Osteoblast (primary cell): ENCODE measurements around the gene CTU2. TPM values are rescaled to one million over a fixed set of nuclear protein-coding genes. Genes with fewer than 3 reads are reported as not detected.
A peak's percentile ranks its signal among the peaks of the same experiment; 100 is the strongest.

ENCODE experiments used
- DNase-seq: peaks from one replicate; pipeline ENCODE4 v3.0.0; 2011; ENCODE audit warnings: low spot score, mixed read lengths; ENCODE audit not compliant: insufficient read length; ENCODE audit errors: missing footprints
- H2AFZ ChIP-seq: 2 replicates; pipeline ENCODE4 v1.6.0; 2011; ENCODE audit warnings: mild to moderate bottlenecking, low read length
- H3K27ac ChIP-seq: 2 replicates; pipeline ENCODE4 v1.5.1; 2011; ENCODE audit warnings: mild to moderate bottlenecking, low read depth, low read length, moderate library complexity
- H3K27me3 ChIP-seq: 2 replicates; pipeline ENCODE4 v1.6.0; 2012; ENCODE audit warnings: mild to moderate bottlenecking, control low read depth, inconsistent platforms, low read length, moderate library complexity; ENCODE audit not compliant: insufficient read depth
- H3K36me3 ChIP-seq: 2 replicates; pipeline ENCODE4 v1.5.1; 2011; ENCODE audit warnings: mild to moderate bottlenecking, low read length, control low read depth, moderate library complexity; ENCODE audit not compliant: insufficient read depth
- H3K4me1 ChIP-seq: 2 replicates; pipeline ENCODE4 v1.5.1; 2011; ENCODE audit warnings: mild to moderate bottlenecking, low read length, control low read depth, moderate library complexity; ENCODE audit not compliant: insufficient read depth
- H3K4me2 ChIP-seq: 2 replicates; pipeline ENCODE4 v1.6.0; 2011; ENCODE audit warnings: mild to moderate bottlenecking, low read length; ENCODE audit not compliant: insufficient read depth
- H3K4me3 ChIP-seq: fragments of 200-600 bp; sonication (generic); 3 replicates; pipeline ENCODE4 v1.5.1; 2012; ENCODE audit warnings: mild to moderate bottlenecking, low read length, inconsistent platforms; ENCODE audit not compliant: insufficient read depth
- H3K79me2 ChIP-seq: 2 replicates; pipeline ENCODE4 v1.6.0; 2012; ENCODE audit warnings: mild to moderate bottlenecking, low read length, control low read depth, inconsistent platforms; ENCODE audit not compliant: insufficient read depth
- H3K9me3 ChIP-seq: 2 replicates; pipeline ENCODE4 v1.5.1; 2011; ENCODE audit warnings: low read depth, low read length, control low read depth
- H4K20me1 ChIP-seq: 2 replicates; pipeline ENCODE4 v1.6.0; 2012; ENCODE audit warnings: mild to moderate bottlenecking, low read length, control low read depth; ENCODE audit not compliant: insufficient read depth
- total RNA-seq: library from RNA; depleted of rRNA; stranded (reverse); fragments of >200 nt; gene quantifications from 2 replicates; pipeline ENCODE4 v1.2.3, GENCODE V29; 2012
- TF ChIP-seq, protein P1 (sequence below): IDR thresholded peaks from 2 replicates; pipeline ENCODE4 v1.5.1; 2011; ENCODE audit warnings: mild to moderate bottlenecking, low read depth, low read length, moderate library complexity; ENCODE audit errors: extremely low read depth

The CTU2 gene
- total RNA-seq, 1 donor = 14.8 TPM

DNA sequence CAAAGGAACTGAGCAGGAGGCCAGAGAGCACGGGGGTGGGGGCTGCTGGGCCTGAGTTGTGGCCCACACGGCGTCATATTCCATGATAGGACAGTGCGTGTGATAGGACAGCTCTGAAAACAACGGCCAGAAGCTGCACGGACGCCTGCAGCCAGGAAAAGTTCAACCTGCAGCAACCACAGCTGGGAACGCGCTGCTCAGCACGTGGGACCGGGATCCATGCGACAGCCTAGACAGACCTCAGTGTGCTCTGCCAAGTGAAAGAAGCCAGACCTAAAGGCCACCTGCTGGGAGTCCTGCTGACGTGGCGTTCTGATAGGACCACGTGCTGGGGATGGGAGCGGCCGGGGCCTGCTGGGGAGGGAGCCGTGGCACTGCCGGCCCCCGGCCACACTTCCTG, 21.6 kb downstream of the CTU2 start:
- Histone ChIP-seq H3K4me1 (no peaks in the 10 kb centered on the region), H3K36me3 (peaks cover 60% of the 10 kb centered on the region), H2AFZ (no peak overlapping the region), H4K20me1 (peaks cover 12% of the 10 kb centered on the region), H3K79me2 (peaks cover 20% of the 10 kb centered on the region), H3K4me2 (no peak overlapping the region), H3K9me3 (no peaks in the 10 kb centered on the region), H3K27me3 (no peaks in the 10 kb centered on the region), H3K27ac (no peak overlapping the region), H3K4me3 (no peak overlapping the region)
- no peak for DNase-seq
- TF ChIP-seq, protein P1, sequence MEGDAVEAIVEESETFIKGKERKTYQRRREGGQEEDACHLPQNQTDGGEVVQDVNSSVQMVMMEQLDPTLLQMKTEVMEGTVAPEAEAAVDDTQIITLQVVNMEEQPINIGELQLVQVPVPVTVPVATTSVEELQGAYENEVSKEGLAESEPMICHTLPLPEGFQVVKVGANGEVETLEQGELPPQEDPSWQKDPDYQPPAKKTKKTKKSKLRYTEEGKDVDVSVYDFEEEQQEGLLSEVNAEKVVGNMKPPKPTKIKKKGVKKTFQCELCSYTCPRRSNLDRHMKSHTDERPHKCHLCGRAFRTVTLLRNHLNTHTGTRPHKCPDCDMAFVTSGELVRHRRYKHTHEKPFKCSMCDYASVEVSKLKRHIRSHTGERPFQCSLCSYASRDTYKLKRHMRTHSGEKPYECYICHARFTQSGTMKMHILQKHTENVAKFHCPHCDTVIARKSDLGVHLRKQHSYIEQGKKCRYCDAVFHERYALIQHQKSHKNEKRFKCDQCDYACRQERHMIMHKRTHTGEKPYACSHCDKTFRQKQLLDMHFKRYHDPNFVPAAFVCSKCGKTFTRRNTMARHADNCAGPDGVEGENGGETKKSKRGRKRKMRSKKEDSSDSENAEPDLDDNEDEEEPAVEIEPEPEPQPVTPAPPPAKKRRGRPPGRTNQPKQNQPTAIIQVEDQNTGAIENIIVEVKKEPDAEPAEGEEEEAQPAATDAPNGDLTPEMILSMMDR = no peak

DNA sequence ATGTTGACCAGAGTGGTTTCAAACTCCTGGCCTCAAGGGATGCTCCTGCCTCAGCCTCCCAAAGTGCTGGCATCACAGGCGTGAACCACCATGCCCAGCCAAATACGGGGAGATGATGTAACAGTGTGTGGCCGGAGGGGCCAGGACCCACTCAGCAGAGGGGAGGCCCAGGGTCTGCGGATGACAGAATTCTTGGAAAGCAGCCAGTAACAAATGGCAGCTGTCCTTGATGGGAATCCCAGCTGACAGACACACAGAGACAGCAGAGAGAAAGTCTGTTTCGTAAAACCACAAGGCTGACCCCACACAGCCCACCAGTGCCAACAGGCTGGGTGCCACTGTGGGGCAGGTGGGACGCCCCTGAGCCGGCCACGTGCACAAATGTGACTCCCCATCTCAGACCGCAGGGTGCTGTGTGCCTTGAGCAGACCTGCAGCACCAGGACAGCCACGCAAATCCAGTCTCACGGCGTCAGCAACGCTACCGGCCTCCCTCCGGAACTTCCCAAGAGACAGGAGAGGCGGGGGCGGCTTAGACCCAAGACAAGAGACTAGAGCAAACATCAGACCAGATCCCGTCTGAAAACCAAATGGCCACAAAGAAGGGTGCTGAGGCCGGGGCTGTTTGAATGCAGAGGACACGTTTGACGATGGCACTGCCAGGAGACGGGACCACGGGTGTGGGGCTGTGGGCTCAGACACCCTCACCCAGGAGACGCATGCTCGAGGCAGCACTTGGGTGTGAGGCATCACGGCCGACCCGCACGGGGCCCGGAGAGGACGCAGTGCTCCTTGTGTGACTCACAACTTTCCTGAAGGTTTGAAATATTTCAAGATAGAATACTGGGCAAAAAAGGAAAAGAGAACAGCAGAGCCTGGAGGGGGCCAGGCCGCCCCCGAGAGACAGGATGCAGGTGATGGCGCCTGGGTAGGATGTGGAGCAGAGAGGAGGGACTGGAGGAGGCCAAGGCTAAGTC, 24.6 kb downstream of the CTU2 start:
- Histone ChIP-seq H3K79me2 (peaks cover 20% of the 10 kb centered on the region), H3K36me3 (peaks cover 51% of the 10 kb centered on the region), H4K20me1 (peaks cover 22% of the 10 kb centered on the region), H3K9me3 (no peaks in the 10 kb centered on the region), H3K4me2 (no peak overlapping the region), H3K4me1 (no peaks in the 10 kb centered on the region), H3K27ac (no peak overlapping the region), H3K4me3 (no peak overlapping the region), H2AFZ (no peak overlapping the region), H3K27me3 (no peaks in the 10 kb centered on the region)
- TF ChIP-seq, protein P1 = no peak
- no peak for DNase-seq

DNA sequence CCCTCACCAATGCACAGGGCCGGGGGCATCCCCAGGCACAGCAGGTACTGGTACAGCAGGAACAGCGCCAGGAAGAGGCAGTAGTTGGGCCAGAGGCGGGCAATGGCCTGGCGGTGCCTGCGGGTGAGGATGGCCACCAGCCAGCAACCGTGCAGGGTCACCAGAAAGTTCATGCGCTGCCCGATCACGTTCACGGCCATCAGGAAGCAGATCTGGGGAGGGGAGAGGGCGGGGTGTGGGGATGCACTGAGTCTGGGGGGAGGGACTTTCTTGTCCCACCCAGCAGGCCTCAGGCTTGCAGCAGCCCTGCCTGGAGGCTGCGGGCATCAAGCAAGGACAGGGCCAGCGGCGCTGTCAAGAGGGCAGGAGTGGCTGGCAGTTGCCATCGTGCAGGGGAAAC, 25.4 kb downstream of the CTU2 start:
- TF ChIP-seq, protein P1 = no peak
- H3K79me2 ChIP-seq = peaks cover 16% of the 10 kb centered on the region
- H3K4me3 ChIP-seq = no peak overlapping the region
- peaks cover 27% of the 10 kb centered on the region for H4K20me1 ChIP-seq
- no peak overlapping the region for H2AFZ ChIP-seq
- H3K27me3 ChIP-seq = no peaks in the 10 kb centered on the region
- H3K9me3 ChIP-seq = no peaks in the 10 kb centered on the region
- H3K4me2 ChIP-seq = no peak overlapping the region
- H3K4me1 ChIP-seq = no peaks in the 10 kb centered on the region
- no peak overlapping the region for H3K27ac ChIP-seq
- peak; percentile 98 for DNase-seq
- H3K36me3 ChIP-seq = peaks cover 50% of the 10 kb centered on the region

DNA sequence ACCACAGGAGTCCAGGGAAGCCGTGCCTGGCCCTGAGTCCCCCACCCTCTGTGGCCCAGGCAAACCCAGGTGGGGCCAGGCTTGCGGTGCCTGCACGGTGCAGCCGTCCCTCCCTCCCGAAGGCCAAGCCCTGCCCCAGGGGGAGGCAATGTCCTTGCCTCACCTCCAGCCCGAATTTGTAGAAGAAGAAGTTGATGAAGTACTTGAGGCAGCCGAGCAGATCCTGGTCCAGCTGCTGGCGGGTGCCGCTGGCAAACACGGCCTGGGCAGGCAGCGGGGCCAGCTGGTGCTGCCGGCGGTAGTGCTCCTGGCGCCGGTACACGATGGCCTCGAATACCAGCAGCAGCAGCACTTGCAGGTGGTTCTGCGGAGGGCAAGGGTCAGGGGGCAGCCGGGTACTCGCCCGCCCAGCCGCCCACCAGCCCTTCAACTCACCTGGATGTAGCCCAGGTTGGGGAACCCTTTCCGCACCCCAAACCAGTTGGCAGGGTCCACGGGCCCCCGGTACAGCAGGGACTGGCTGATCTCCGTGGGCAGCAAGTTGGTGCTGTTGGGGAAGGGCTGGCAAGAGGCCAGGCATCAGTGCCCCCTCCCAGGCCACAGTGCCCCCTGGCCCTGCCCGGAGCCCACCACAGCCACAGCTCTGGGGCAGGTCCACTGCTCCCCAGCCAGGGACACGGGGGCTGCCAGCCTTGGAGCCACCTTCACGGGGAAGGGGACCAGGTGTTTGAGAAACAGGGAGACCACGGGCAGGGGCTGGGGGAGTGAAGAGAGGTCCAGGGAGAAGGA, 26.1 kb downstream of the CTU2 start:
- no peaks in the 10 kb centered on the region for H3K4me1 ChIP-seq
- no peak overlapping the region for H3K4me3 ChIP-seq
- no peaks in the 10 kb centered on the region for H3K27me3 ChIP-seq
- no peak for DNase-seq
- no peak overlapping the region for H3K4me2 ChIP-seq
- no peak overlapping the region for H3K27ac ChIP-seq
- no peaks in the 10 kb centered on the region for H3K9me3 ChIP-seq
- peaks cover 33% of the 10 kb centered on the region for H4K20me1 ChIP-seq
- TF ChIP-seq, protein P1 = no peak
- peaks cover 43% of the 10 kb centered on the region for H3K36me3 ChIP-seq
- peaks cover 19% of the 10 kb centered on the region for H3K79me2 ChIP-seq
- no peak overlapping the region for H2AFZ ChIP-seq
